NCI-H345 treated with DMSO at 0.1 percent for 48 hours (cell line): Measurements from ENCODE around the gene SNRPD3.
"Not testable (repeated sequence)": the region's sequence is repeated elsewhere in the genome, so short reads cannot be mapped to it uniquely, and the experiment has no call there.

ENCODE experiments used
- DNase-seq: peaks from one replicate; lab custom pipeline; 2025; ENCODE audit not compliant: unreplicated experiment; lab: John Stamatoyannopoulos, UW

SNRPD3 gene

DNA sequence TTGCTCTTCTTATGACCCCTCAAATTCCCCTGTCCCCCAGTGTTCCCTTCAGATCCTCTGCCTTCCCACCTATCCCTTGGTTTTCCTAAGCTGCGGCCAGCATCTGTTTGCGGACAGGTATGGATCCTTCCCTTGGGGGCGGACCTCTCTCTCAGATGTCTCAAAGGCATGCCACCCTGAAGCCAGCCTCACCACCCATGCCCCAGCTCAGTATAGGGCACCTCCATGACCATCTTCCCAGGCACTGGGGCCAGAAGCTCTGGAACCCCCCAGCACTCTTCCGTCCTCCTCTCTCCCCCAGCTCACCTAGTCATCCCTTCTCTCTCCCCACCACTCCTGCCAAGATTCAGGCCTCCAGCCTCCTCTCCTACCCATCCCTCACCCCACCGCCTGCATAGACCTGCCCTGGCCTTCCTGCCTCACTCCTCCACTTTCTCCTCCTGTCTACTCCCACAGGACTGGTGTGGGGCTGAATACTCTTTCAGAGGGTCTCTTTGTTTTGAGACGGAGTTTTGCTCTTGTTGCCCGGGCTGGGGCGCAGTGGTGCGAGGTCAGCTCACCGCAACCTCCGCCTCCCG is 34.9 kb downstream of the SNRPD3 start:
- no peak for DNase-seq

DNA sequence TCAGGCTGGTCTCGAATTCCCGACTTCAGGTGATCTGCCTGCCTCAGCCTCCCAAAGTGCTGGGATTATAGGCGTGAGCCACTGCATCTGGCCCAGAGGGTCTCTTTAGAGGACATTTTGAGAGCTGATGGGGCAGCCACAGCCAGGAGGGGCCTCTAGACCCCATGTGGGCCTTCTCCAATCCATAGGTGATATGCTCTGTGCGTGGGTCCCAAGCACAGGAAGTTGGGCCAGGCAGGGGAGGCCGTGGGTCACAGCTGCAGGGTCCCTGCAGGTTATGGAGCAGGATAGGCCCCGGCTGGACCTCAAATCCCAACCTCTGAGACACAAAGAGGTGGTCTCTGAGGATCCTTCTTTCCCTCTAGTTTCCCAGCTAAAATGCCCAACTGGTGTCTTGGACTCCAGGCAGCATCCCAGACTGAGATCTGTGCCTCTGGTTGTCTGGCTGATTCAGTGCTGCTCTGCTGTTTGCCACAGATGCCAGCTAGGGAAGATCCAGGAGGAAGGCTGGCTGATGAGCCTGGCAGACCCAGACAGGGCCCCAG is 35.6 kb downstream of the SNRPD3 start:
- DNase-seq = no peak

DNA sequence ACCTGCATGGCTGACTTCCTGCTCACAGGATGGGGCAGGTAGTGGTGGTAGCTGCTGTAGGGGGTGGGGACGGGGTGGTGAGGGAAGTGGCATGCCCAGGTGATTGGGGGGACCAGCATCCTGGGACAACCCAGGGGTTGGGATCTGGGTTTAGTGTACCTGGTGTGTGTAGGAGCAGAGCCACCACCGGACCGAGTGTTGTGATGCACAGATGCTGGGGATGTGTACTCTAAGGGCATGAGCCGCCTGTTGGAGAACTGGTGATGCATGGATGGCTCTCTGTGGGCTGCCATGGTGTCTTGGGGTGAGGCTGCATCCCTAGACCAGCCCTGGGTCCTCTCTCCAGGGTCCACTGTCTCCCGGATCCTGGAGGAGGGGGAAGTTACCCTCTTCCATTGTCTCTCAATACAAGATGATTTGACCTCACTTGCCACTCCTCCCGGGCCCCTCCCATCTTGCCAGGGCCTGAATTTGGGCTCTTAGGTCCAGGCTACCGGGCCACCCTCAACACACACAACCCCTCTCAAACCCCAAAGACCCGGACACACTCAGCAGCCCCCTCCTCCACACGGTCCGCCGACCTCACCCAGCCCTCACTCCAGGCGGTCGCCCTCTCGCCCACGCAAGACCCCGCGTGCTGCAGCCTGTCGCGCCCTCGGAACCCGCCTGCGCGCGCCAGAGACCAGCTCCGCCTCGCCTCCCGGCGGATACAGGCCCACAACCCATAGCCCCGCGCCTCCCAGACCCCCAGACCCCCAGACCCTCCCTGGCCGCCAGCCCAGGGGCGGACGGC is 36.5 kb downstream of the SNRPD3 start:
- no peak for DNase-seq

DNA sequence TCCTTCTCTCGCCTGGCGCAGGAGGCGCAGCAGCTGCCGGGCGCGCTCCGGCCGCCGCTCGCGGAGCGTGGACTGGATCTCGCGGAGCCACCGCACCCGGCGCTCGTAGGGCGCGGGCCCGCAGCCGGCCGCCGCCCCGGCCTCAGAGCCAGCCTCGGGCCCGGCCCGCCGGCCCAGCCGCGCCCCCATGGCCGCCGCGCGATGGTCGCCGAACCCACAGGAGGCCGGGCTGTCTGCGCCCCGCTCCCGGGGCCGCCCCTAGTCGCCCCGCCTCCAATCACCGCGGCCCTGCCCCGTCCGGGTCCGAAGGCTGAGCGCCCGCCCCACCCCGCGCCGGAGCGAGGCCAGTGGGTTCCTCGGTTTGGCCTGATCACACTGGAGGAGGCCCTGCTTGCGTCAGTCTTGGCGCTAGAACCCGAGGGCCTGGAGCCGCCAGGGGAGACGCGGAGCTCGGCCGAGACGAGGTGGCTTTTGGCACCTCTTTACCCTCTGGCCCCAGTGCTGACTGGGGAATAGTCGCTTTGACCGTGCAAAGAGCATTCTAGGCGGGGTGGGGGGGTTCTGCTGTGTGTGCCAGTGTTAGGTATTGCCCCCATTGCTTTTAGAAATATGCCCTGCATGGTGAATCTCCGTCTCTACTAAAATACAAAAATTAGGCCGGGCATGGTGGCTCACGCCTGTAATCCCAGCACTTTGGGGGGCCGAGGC is 37.2 kb downstream of the SNRPD3 start, which contains the start of gene LRRC75B:
LRRC75B (minus strand) TSS at position 223 of the 708 bp plus-strand sequence; CDS start at position 189, 34 bp downstream.
- no peak for DNase-seq

DNA sequence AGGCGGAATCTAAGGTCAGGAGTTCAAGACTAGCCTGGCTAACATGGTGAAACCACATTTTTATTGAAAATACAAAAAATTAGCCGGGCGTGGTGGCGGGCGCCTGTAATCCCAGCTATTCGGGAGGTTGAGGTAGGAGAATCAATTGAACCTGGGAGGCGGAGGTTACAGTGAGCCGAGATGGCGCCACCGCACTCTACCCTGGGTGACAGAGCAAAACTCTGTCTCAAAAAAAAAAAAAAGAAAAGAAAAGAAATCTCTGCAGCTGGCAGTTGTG is 37.7 kb downstream of the SNRPD3 start:
- DNase-seq = not testable (repeated sequence)

DNA sequence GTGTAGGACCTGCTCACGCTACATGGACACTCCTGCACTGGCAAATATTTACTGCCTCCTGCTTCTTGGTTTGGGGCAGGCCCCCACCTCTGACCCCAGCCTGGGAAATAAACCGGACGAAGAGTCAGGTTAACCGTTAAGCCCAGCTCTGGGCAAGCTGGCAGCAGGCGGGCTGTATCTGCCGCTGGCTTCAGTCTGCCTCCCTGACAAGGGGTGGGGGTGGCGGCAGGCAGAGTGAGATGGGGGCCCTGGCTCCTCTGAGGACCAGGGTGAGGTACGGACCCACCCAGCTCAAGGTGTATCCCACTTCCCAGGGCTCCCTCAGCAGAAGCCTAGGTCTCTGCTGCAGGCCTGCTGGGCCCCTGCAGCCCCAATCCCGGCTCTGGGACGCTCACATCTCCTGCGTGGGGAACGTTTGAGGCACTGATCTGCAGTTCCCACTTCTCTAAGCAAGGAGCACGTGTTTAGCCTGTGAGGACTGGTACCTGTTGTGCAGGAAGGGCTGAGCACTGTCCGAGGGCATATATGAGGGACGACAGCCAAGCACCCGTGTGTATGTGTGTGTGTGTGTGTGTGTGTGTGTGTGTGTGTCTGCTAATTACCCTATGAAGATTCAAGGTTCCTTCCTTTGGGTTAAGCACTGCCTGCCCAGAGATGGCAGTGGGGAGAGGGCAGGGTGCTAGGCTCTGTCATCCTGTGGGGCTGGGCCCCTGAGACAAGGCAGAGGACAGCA is 38.2 kb downstream of the SNRPD3 start:
- DNase-seq = no peak

DNA sequence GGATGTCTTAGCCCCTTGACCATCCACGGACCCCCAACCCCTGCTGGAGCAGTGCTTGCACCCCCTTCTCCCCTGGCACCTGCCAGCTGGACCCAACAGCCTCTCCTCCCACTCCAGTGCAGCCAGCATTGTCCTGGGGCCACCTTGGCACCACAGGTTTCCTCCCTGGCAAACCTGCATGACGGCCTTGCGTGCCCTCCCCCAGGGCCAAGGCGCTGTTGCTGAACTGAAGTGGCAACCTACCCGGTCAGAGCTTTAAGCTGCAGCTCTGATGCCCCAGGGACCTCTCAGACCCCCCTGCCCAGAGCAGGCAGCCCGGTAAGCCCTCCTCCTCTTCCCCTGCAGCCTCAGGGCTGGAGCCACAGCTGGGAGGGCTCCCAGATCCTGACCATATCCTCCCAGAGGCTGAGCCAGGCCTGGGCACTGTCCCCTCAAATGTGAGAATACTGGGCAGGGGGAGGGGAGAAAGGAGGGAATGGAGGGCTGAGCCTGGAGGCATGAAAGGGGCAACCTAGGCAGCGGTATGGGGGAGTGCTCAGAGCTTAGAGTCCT is 38.8 kb downstream of the SNRPD3 start:
- DNase-seq = no peak

DNA sequence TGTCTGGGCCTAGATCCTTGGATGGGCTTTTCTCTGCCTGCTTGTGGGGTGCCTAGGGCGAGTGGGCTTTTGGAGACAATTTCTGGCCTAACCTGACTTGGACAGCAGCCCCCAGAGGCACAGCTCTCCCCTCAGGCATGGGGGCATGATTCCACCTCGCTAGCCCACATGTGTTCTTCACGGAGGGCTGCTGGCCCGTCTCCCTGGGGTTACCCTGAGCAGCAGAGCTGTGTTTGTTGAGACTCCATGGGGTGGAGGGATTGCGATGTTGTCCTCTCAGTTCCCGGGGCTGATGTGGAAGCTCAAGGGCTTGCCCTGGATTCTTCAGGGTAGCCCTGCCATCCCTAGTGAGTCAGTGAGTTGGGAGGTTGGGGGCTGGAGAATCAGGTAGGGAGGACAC is 39.4 kb downstream of the SNRPD3 start:
- DNase-seq = no peak

DNA sequence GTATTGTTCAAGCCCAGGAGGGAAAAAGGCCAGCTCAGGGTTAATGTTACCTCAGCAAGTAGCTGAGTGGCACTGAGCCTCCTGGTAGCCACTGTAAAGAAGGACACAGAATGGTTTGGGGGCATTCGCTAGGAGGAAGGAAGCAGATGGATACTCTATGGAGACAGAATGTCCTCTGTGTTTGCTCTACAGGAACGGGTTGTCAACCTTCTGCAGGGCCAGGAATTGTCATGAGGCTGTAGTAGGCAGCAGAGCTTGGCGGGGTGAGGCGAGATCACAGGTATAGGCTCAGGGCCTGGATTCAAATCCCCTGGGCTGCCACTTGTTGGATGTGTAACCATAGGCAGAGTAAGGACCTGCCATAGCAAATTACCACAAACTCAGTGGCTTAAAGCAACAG is 40.1 kb downstream of the SNRPD3 start:
- no peak for DNase-seq

DNA sequence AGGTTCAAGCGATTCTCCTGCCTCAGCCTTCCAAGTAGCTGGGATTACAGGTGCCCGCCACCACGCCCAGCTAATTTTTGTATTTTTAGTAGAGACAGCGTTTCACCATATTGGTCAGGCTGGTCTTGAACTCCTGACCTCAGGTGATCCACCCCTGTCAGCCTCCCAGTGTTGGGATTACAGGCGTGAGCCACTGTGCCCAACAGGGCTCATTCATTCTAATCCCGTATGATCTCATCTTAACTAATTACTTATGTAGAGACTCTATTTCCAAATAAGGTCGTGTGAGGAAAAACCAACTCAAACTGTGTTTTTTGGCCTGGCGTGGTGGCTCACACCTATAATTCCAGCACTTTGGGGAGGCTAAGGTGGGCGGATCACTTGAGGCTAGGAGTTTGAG is 41.3 kb downstream of the SNRPD3 start:
- DNase-seq = not testable (repeated sequence)

DNA sequence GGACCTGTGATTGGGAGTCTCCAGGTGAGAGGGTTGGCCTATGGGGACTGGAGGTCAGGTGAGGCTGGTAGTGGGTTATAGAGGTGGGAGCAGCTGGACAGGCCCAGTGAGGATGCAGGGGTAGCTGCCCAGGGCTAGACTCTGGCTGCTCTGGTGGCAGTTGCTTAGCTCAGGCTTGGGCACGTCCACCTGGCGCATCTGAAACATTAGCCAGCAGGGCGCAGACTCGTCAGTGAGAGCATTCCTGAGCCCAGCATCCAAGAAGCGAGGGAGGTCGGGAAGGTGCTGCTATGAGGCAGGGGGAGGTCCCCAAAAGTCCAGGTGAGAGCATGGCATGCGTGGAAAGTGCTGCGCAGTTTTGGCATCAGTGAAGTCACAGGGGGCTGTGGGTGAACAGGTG is 43.7 kb downstream of the SNRPD3 start:
- DNase-seq = no peak

DNA sequence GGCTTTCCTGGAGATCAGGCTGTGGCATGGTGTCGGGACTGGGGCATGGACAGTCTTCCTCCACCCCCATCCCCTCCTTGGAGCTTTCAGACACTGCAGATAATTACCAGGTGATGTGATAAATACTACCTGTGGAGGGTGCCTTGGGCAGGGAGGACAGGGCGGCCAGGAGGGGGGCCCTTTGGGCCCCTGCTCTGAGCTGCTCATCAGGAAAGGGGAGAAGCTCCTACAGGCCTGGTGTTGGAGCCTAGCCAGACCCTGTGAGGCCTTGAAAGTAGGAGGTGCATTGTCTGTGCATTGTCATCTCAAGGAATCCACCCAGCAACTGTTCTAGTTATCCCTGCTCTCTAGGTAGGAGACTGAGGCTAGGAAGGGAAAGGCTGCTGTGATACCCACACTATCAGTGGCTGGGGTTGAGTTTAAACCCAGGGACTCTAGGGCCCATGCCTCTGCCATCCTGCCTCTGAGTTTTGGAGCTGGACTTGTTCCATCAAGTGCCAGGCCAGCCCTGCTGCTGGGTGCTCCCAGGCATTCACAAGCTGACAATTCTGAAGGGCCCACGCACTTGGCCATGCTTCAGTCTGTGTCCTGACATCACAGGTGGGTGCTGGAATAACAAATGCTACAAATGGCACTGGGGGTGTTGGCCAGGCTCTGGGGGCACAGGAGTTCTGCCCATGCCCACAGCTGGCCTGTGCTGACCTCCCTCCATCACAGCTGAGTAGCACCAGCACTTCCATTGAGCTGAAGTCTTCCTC is 44.3 kb downstream of the SNRPD3 start:
- DNase-seq = not testable (repeated sequence)

DNA sequence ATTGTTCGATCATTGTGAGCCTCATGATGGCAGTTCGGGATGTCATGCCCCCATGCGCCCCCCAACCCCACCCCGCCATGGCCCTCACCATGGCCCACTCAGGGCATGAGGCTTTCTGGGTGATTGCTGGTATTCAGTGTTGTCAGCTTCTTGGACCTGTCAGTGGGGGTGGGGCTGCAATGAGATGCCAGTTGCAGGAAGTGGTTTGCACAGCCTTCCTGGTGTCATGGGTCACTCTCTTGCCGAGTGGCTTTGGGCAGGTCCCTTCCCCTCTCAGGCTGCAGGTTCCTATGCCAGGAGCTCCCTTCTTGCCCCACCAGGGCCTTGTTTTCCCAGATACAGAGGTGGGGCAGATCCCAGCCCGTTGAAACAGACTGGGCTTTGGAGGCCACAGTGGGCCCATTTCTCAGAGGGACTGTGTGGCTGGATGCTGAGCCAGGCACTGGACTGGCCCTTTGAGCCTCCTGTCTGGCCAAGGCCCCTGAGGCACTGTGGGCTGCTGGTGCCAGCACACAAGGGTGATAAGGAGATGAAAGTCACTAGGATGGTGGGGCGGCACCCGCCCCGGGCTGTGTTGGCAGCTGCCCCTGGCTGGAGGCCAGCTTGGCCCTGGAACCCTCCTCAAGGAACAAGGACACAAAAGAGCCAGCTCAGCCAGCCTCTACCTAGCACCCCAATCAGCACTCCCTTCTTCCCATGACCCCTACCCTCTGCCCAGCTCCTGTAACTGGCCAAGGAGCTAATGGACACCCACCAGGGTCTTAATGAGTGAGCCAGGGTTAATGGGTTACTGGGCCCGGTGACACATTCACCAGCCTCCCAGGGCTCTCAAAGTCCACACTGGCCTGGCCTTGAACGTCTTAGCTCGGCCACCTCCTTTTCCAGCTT is 45.7 kb downstream of the SNRPD3 start:
- no peak for DNase-seq

DNA sequence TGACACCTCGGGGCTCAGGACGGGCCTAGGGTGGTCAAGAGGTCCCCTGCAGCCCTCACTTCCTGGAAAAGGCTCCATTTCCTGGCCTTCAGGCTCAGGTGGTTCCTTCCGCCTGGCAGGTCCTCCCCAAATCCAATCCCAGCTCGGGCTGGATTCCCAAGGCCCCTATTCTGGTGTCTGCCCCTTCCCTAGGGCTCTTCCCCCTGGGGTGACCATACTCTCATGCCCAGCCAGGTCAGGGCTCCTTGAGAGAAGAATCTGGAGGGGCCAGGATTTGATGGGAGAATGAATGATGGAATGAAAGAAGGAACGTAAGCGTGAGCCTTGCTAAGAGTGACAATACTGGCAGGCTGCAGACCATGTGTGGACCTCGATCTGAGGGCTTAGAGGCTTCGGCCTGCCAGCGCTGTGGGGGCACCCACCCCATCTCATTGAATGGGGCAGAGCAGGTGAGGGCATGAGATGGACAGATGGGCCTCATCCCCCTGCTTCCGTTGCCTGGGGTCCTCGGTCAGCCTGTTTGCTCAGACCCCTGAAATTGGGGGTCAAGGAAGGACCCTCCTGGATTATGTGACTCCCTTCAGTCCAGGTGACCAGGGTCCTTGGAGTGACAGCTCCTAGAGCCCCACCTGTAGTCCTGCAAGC is 46.4 kb downstream of the SNRPD3 start:
- DNase-seq = not testable (repeated sequence)

DNA sequence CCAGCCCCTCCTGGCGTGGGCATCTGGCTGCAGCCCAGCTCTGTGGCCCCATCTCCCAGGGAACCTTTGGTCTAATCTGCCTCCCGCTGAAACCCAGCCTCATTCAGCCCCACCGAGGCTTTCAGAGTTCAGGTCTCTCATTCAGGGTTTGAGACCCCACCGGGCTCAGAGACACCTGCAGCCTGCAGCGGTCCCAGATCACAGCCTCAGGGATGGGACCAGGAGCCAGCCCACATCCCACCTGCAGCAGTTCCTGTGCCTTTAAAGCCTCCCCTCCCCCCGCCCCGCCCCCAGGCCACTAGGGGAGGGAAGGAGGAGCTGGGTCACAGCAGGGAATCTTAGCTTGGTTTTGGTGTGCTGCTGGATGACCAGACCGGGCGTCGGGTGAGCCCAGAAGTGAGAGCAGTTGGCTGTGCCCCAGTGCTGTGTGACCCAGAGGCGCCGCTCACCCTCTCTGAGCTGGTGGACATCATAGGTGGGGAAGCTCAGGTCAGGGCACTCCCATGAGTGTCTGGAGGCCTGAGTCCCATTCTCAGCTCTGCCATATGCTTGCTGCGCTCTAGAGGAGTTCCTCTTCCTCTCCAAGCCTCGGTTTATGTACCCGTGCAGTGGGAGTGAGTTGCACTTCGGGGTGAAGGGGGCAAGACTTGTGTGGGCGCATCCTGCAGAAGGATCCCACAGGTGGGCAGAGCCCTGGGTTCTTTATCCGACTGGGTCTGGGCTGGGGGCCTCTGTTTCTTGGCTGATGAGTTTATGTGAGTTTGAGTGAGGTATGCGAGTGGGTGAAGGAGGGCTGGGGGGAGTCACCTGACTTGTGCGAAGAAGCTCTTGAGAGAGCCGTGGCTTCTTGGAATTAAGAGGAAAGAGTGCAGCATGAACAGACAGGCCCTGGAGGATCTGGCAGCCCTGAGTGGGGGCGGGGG is 47.3 kb downstream of the SNRPD3 start, which contains the start of gene GGT1:
GGT1 (plus strand) TSS at position 347 of the 923 bp plus-strand sequence. CDS start 7,889 bp downstream, outside the sequence.
- not testable (repeated sequence) for DNase-seq

DNA sequence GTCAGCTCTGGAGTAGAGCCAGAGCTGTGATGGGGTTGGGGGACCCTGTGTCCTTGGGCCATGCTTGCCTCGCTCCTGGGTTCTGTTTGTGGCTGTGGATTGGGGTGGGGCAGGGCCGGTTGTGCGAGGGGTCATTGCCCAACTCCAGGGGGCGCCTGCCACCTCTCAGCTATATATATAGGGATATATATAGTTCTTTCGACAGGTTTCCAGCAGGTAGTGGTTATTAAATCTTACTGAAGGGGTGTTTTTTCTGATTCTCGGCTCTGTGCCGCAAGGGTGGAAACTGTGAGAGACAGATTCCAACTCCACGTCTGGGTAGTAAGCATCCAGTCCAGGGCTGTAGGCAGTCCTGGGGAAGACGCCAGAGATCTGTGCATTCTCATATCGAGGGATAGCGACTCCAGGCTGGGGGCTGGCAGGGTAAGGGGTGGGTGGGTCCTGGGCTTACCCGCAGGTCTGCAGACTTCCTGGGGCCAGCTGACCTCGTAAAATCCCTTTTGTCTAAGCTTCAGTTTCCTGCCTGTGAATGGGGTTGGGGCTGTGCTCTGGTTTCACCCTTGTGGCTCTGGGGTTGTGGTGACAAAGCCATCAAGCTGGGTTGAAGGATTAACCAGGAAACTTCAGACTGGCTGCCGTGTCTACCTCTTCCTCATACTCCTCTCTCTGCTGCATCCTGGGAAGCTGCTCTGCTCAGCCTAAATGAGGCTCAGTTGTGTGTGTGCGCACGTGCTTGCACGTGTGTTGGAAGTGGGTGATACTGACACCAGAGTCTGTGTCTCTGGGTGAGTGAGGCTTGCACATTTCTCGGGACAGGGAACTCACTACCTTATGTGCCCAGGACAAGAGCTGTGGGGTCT is 48.2 kb downstream of the SNRPD3 start:
- DNase-seq = not testable (repeated sequence)

DNA sequence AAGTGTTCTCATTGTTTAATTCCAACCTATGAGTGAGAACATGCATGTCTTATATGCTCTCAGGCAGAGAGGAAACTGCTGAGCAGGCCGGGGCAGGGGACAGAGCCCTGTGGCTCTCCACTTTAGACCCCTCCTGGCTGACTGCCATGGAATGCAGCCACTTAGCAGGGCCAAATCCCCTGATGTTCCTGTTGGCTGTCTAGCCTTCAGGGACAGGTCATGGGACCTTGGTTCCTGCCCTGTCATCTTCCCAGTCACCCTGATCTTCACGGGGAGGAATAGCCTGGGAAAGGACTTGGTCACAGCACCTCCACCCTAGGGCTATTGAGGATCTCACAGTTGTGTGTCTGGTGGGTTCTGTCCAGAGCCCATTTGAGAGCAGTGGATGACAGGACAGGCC is 50.5 kb downstream of the SNRPD3 start:
- not testable (repeated sequence) for DNase-seq
